Endothelial cell (in vitro differentiated cells): ENCODE data around the gene NRG2. TPM values are rescaled to one million over a fixed set of nuclear protein-coding genes. Genes with fewer than 3 reads are reported as not detected.

Source experiments
- DNase-seq: peaks from one replicate; pipeline ENCODE4 v3.0.0; 2021; ENCODE audit warnings: low spot score
- H3K27ac Mint-ChIP-seq: one replicate; pipeline ENCODE4 v1.8.0; 2021; ENCODE audit warnings: mixed read lengths, inconsistent platforms; ENCODE audit not compliant: unreplicated experiment
- H3K27me3 Mint-ChIP-seq: one replicate; pipeline ENCODE4 v1.8.0; 2021; ENCODE audit warnings: mild to moderate bottlenecking, moderate library complexity, mixed read lengths, inconsistent platforms; ENCODE audit not compliant: unreplicated experiment
- H3K36me3 Mint-ChIP-seq: one replicate; pipeline ENCODE4 v1.8.0; 2021; ENCODE audit warnings: mild to moderate bottlenecking, low read depth, mixed read lengths, inconsistent platforms; ENCODE audit not compliant: unreplicated experiment
- H3K4me1 Mint-ChIP-seq: one replicate; pipeline ENCODE4 v1.8.0; 2021; ENCODE audit warnings: mild to moderate bottlenecking, mixed read lengths, inconsistent platforms; ENCODE audit not compliant: unreplicated experiment
- H3K4me3 Mint-ChIP-seq: one replicate; pipeline ENCODE4 v1.8.0; 2021; ENCODE audit warnings: mild to moderate bottlenecking, mixed read lengths, inconsistent platforms; ENCODE audit not compliant: unreplicated experiment
- H3K9me3 Mint-ChIP-seq: one replicate; pipeline ENCODE4 v1.8.0; 2021; ENCODE audit warnings: mixed read lengths, inconsistent platforms; ENCODE audit not compliant: unreplicated experiment
- CTCF ChIP-seq: fragments of 200-600 bp; sonication (generic); IDR thresholded peaks from one replicate; pipeline ENCODE4 v1.5.0; 2021; ENCODE audit warnings: antibody characterized with exemption; ENCODE audit not compliant: unreplicated experiment
- total RNA-seq: library from RNA; stranded (reverse); fragmentation: NEBNext Ultra II Directional; extraction: Animal tissue kit (Norgen Biotek cat#: 25700); gene quantifications from one replicate; pipeline ENCODE4 v1.2.1, GENCODE V29; 2021; ENCODE audit not compliant: unreplicated experiment

NRG2 gene
- total RNA-seq, 1 donor from 2014 or later = not detected

- peaks cover 22% of the 10 kb centered on the region for H3K4me1 Mint-ChIP-seq
- no peak for TF ChIP-seq CTCF
- no peak overlapping the region for H3K27ac Mint-ChIP-seq
- no peak overlapping the region for H3K4me3 Mint-ChIP-seq
- no peak for DNase-seq
- no peaks in the 10 kb centered on the region for H3K9me3 Mint-ChIP-seq
- peaks cover 23% of the 10 kb centered on the region for H3K27me3 Mint-ChIP-seq
- no peaks in the 10 kb centered on the region for H3K36me3 Mint-ChIP-seq
These were observed 192.6 kb downstream of the NRG2 start for GRCh38 chr5:139850423-139851016.

GRCh38 chr5:139849942-139850341 is 193.2 kb downstream of the NRG2 start:
- no peak for TF ChIP-seq CTCF
- DNase-seq = no peak
- Mint-ChIP-seq H3K4me1 (peaks cover 22% of the 10 kb centered on the region), H3K36me3 (no peaks in the 10 kb centered on the region), H3K27me3 (peaks cover 25% of the 10 kb centered on the region), H3K4me3 (no peak overlapping the region), H3K27ac (peak overlapping the region; percentile 67), H3K9me3 (no peaks in the 10 kb centered on the region)

GRCh38 chr5:139849501-139849900 is 193.6 kb downstream of the NRG2 start:
- Mint-ChIP-seq H3K27me3 (peaks cover 28% of the 10 kb centered on the region), H3K4me1 (peaks cover 22% of the 10 kb centered on the region), H3K4me3 (peak overlapping the region; percentile 10), H3K27ac (peak overlapping the region; percentile 67), H3K9me3 (no peaks in the 10 kb centered on the region), H3K36me3 (no peaks in the 10 kb centered on the region)
- DNase-seq = no peak
- TF ChIP-seq CTCF = no peak

- peak overlapping the region; percentile 84 for H3K4me3 Mint-ChIP-seq
- no peaks in the 10 kb centered on the region for H3K36me3 Mint-ChIP-seq
- DNase-seq = no peak
- no peak overlapping the region for H3K27ac Mint-ChIP-seq
- H3K27me3 Mint-ChIP-seq = peaks cover 28% of the 10 kb centered on the region
- TF ChIP-seq CTCF = no peak
- H3K4me1 Mint-ChIP-seq = peaks cover 18% of the 10 kb centered on the region
- no peaks in the 10 kb centered on the region for H3K9me3 Mint-ChIP-seq
These were observed 194.5 kb downstream of the NRG2 start for GRCh38 chr5:139848508-139849100.

- H3K27me3 Mint-ChIP-seq = peaks cover 28% of the 10 kb centered on the region
- H3K4me3 Mint-ChIP-seq = no peak overlapping the region
- no peaks in the 10 kb centered on the region for H3K36me3 Mint-ChIP-seq
- no peaks in the 10 kb centered on the region for H3K9me3 Mint-ChIP-seq
- no peak for TF ChIP-seq CTCF
- H3K4me1 Mint-ChIP-seq = peaks cover 12% of the 10 kb centered on the region
- DNase-seq = peak; percentile 61
- no peak overlapping the region for H3K27ac Mint-ChIP-seq
These were observed 195.2 kb downstream of the NRG2 start for GRCh38 chr5:139847790-139848507.
